SHP77 treated with DMSO at 0.1 percent for 48 hours (cell line): ENCODE results near the gene PRDM5.

ENCODE experiments used
- DNase-seq: peaks from one replicate; lab custom pipeline; 2025; lab: John Stamatoyannopoulos, UW

The PRDM5 gene

GRCh38 chr4:120855307-120856001 is 67.1 kb downstream of the PRDM5 start:
- DNase-seq, result no peak

DNA sequence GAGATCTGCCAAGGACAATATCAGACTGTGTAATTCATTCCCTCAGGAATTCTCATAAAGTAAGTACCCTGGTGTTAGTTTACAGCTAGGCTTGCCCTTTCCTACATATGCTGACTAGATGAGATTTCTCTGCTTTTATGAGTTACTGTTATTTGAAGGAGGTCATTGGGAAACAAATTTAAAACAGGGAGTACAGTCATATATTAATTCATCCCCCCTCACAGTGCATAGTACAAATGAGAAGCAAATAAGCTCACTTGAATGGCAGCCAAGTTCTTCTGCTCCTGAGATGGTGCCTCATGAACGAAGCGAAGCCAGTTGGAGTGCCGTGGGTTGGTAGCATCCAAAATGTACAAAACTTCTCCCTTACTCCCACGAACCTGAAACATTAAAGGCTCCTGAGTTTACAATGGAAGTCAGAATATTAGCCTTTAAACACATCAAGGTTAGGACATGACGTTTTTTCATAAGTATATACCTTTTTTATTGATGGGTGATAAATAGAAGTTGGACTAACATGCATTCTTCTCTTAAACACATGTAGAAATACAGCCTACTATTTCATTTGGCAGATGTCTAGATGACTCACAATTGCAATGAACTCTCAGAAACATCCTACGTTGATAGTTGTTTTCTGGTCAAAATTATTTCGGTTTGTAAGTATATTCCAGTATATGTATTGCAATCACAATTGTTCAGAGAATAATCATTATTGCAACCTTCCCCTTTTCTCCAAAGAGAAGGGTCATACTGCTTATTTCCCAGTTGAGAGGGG is 69.2 kb downstream of the PRDM5 start:
- DNase-seq, result no peak

- no peak for DNase-seq
Observed at GRCh38 chr4:120850018-120850599, 72.4 kb downstream of the PRDM5 start.

- no peak for DNase-seq
Observed at GRCh38 chr4:120847019-120847582, 75.4 kb downstream of the PRDM5 start.

- no peak for DNase-seq
Observed at GRCh38 chr4:120844528-120844921, 78.0 kb downstream of the PRDM5 start.

- no peak for DNase-seq
Observed at GRCh38 chr4:120843849-120844527, 78.5 kb downstream of the PRDM5 start.

GRCh38 chr4:120842031-120842430 is 80.5 kb downstream of the PRDM5 start:
- no peak for DNase-seq

DNA sequence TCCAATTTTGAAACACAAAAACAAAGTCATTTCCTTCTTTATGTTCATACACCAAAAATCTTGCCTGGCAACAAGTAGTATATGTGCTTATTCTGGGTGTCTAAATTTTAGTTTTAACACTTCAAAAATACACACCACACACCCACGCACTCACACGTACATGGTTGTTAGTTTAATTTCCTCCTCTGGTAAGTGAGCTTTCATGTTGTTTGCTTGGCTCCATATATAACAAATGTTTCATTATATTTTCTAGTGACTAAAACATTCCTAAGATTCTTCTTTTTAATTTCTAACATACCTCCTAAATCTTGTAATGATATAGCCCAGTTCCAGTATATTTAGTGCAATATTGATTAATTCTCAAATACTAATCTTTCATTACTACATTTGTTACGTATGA is 80.9 kb downstream of the PRDM5 start:
- no peak for DNase-seq

DNA sequence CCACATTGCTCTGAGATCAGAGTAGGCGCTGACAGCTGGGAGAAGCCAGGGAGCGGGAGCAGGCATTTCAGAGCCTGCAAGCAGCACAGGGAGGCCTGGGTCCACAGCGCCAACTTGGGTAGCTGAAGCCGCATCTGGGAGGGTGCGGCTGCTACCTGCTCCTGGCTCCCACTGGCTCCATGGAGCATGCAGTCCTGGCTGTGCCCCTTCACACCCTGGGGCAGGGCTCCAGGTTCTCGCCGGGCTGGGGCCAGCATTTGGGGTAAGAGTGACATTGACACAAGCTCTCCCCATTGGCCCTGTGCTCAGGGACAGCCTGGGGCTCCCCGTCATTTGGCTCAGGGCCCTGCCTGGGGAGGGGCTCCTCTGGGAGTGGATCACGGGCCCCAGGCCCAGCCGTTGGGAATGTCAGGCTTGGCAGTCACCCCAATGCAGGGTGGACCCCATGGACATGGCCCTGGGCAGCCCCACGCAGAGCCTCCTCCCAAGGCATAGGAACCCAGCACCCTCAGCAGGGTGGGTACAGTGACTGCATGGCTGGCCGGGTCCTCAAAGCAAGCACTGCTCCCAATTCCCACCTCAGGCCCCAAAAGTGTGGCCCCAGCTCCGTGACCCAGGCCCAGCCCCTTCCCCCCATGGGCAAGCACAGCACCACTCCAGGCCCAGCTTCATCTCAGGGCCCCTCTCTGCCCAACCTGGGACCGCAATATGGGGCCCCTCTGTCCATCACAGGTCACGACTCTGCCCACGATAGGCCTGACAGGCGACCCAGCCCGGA is 82.4 kb downstream of the PRDM5 start:
- no peak for DNase-seq

- no peak for DNase-seq
Observed at GRCh38 chr4:120839334-120839973, 83.1 kb downstream of the PRDM5 start.

DNA sequence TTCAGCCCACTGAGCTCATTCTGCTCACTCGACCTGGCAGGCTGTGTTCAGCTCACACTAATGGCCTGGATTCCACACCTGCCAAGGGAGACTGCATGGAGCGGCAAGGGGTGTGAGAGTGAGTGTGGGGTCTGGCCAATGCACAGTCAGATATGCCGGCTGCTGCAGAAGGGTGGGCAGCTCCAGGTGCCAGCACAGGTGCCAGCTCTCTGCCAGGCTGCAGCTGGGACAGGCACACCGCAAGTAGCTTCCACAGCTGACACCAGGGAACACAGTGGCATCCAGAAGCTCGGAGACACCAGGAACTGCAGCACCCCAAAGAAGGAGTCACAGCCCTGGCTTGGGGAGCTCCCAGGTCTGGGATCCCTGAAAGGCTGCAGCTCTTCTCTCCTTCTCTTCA is 83.7 kb downstream of the PRDM5 start:
- no peak for DNase-seq

GRCh38 chr4:120837656-120838055 is 84.9 kb downstream of the PRDM5 start:
- DNase-seq, result no peak

DNA sequence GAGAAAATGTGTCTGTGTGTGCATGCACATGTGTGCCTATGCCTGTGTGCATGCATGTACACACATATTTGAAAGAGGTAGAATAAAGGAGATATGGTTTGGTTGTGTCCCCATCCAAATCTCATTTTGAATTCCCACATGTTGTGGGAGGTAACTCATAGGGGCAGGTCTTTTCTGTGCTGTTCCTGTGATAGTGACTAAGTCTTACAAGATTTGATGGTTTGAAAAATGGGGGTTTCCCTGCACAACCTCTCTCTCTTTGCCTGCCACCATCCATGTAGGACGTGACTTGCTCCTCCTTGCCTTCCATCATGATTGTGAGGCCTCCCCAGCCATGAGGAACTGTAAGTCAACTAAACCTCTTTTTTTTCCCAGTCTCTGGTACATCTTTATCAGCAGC is 87.2 kb downstream of the PRDM5 start:
- no peak for DNase-seq

DNA sequence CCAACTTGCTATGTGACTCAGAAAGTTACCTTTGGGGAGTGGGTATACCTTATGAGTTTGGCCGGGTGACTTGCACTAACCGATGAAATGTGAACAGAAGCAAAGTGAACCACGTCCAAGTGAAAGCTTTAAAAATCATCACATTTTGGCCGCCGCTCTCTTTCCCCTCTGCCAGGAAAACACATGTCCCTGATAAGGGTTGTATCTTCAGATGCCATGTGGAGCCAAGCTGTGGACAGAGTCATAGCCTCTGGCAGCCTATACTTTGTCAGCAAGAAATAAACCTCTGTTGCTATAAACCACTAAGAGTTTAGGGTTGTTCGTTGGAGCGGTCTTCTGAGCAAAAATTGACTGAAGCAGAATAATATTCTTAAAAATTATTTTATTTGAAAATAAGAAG is 92.3 kb downstream of the PRDM5 start:
- no peak for DNase-seq

DNA sequence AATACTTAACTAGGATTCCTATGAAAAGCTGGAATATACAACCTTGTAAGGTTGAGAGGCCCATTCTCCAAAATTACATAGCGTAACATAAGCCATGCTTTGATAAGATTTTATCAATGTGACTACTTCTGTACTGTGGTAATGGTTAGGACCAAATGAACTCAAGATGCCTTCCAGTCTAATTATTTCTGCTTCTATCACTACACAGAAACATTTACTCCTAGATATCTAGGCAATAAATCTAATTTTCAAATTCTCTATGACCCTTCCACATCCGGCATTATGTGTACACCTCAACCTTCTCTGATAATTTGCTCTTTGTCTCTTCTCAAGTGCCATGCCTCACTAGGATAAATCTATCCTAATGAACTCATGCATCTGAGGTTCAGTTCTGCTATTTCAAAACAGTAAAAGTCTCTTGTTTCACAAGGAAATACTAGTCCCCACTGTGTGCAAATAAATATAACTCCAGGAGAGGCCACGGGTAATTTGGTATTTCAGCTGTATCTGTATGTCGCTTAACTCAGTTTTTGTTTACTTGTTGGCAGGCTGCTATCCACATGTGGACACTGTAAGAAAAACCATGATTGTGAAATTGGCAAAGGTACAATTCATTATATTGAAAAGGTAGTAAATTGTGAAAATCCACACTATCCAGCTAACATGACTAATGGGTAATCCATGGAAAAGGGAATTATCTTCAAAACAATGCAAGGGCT is 93.3 kb downstream of the PRDM5 start:
- no peak for DNase-seq

- DNase-seq, result no peak
Observed at GRCh38 chr4:120826853-120827252, 95.7 kb downstream of the PRDM5 start.

- DNase-seq, result no peak
Observed at GRCh38 chr4:120826449-120826848, 96.1 kb downstream of the PRDM5 start.

- DNase-seq, result no peak
Observed at GRCh38 chr4:120824946-120825345, 97.6 kb downstream of the PRDM5 start.

GRCh38 chr4:120821977-120822376 is 100.5 kb downstream of the PRDM5 start:
- no peak for DNase-seq

- DNase-seq, result no peak
Observed at GRCh38 chr4:120821029-120821428, 101.5 kb downstream of the PRDM5 start.
